Activated T-cell treated with anti-CD3 and anti-CD28 coated beads, Interleukin-2, amount 50 U/mL, for 72 hours (primary cell): Measurements from ENCODE around the gene CALHM5. TPM values are rescaled to one million over a fixed set of nuclear protein-coding genes. Genes with fewer than 3 reads are reported as not detected.

ENCODE experiments used
- ATAC-seq, 2 donors: fragments of 150-1000 bp; cut with Tn5 transposase; replicated peaks in 1 of 2; 2 replicates each; pipeline ENCODE4 v1.10.0; 2021; ENCODE audit warnings: moderate library complexity in 2 of 2, mild to moderate bottlenecking in 1 of 2
- DNase-seq, 2 donors: peaks; one replicate each; pipeline ENCODE4 v3.0.0; 2021 to 2022; ENCODE audit warnings: mixed read lengths in 1 of 2
- H3K27ac Mint-ChIP-seq: one replicate; pipeline ENCODE4 v1.8.0; 2022; ENCODE audit warnings: mild to moderate bottlenecking, moderate library complexity, mixed read lengths
- H3K27me3 Mint-ChIP-seq: one replicate; pipeline ENCODE4 v1.8.0; 2022; ENCODE audit warnings: low read depth, mixed read lengths
- H3K36me3 Mint-ChIP-seq, 2 donors: one replicate each; pipeline ENCODE4 v1.8.0; 2022; ENCODE audit warnings: mixed read lengths in 2 of 2, mild to moderate bottlenecking in 1 of 2; ENCODE audit not compliant: insufficient read depth in 2 of 2
- H3K4me1 Mint-ChIP-seq: one replicate; pipeline ENCODE4 v1.8.0; 2022; ENCODE audit warnings: low read depth, mixed read lengths
- H3K4me3 Mint-ChIP-seq, 2 donors: one replicate each; pipeline ENCODE4 v1.8.0; 2022; ENCODE audit warnings: mild to moderate bottlenecking in 2 of 2, mixed read lengths in 2 of 2, moderate library complexity in 2 of 2
- H3K9me3 Mint-ChIP-seq, 2 donors: one replicate each; pipeline ENCODE4 v1.8.0; 2022; ENCODE audit warnings: mixed read lengths in 2 of 2
- total RNA-seq, 2 donors: library from RNA; stranded (reverse); gene quantifications; one replicate each; pipeline ENCODE4 v1.2.3, GENCODE V29; 2022

CALHM5 gene
- total RNA-seq, 2 donors from 2014 or later = not detected

DNA sequence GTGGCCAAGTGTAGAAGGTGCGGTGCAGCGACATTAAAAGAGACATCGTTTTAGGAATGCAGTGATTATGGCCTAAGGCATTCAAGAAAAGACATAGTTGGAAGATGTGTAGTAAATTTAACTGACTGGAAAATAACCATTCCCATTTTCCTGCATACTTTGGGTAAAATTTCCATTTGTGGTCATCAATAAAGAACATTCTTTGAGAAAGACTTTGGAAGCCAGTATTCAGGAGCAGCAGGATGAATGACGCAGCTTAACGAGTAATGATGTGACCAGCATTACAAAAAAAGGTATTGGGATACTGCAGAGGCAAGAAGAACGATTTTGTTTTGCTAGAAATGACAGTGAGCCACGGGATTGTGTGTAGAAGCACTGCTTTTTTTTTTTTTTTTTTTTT is 52.9 kb downstream of the CALHM5 start:
- H3K9me3 Mint-ChIP-seq = no peaks in the 10 kb centered on the region
- H3K4me1 Mint-ChIP-seq = peaks cover 8% of the 10 kb centered on the region
- no peak for DNase-seq
- H3K4me3 Mint-ChIP-seq = peak overlapping the region; percentile 61 to 65
- no peak overlapping the region for H3K27ac Mint-ChIP-seq
- H3K27me3 Mint-ChIP-seq = peaks cover 22% of the 10 kb centered on the region
- no peaks in the 10 kb centered on the region for H3K36me3 Mint-ChIP-seq
- ATAC-seq = no peak

DNA sequence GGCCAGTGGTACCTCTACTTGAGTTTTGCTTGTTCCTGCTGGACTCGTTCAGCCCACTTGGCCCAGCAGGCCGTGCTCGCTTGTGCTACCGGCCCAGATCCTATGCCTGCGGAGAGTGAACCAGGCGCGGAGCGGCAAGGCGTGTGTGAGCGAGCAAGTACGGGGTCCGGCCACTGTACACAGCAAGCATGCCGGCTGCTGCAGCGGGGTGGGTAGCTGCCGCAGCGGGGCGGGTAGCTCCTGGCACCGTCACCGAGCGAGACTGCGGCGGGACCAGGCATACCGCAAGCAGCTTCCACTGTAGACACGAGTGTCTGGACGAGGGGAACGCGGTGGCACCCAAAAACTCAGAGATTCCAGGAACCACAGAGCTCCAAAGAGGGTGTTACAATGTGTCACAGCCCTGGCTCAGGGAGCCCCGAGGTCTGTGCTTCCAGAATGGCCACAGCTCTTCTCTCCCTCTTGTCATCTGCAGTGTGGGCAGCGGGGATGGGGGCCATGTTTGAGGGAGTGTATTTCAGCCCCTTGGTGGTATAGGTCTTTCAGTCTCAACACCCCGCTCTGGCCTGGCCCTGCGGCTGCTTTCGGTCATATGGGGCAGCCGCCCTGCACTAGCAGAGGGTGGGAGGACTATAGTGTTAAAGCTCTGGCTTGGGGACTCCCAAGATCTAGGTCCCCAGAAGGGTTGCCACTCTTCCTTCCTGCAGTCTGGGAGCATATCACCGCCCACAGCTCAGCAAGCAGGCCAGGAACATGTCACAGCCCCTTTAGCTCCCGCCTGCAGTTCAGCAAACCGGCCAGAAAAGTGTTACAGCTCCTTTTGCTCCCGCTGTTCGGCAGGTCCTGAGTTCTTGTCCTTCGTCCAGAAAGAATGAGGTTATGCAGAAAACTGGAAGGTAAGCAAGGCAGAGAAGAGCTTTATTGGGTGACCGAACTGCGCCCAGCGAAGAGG is 53.8 kb downstream of the CALHM5 start:
- Mint-ChIP-seq H3K36me3 (no peaks in the 10 kb centered on the region), H3K27me3 (peaks cover 22% of the 10 kb centered on the region), H3K4me1 (peaks cover 16% of the 10 kb centered on the region), H3K9me3 (no peaks in the 10 kb centered on the region), H3K27ac (no peak overlapping the region), H3K4me3 (peak overlapping the region; percentile 61 to 65)
- ATAC-seq (peak; percentile 73 to 76), DNase-seq (peak; percentile 18 to 35)

DNA sequence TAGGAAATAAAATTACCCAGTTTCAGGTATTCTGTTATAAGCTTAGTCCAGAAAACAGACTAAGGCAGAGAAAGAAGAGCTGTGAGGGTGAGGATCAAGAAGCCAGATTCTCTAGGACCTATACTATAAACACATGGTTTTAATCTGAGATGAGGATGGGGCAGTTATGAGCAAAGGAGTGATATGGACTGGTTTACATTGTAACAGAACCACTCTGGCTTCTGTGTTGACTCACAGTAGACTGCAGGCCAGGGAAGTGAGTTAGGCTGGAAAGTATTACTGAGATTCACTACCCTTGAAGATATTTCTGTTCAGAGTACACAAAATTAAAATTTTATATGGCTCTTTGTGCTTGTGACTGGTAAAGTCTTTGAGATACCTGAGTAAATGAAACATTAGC is 56.7 kb downstream of the CALHM5 start:
- H3K27me3 Mint-ChIP-seq = peaks cover 11% of the 10 kb centered on the region
- no peak overlapping the region for H3K27ac Mint-ChIP-seq
- no peak for DNase-seq
- no peak overlapping the region for H3K4me3 Mint-ChIP-seq
- H3K36me3 Mint-ChIP-seq = peaks cover 0 to 3% of the 10 kb centered on the region in 2 donors
- H3K9me3 Mint-ChIP-seq = no peaks in the 10 kb centered on the region
- no peak for ATAC-seq
- peaks cover 31% of the 10 kb centered on the region for H3K4me1 Mint-ChIP-seq

- DNase-seq (no peak), ATAC-seq (no peak)
- peak overlapping the region; percentile 11 to 49 for H3K4me3 Mint-ChIP-seq
- H3K27ac Mint-ChIP-seq = peak overlapping the region; percentile 52
- H3K36me3 Mint-ChIP-seq = peaks cover 0 to 7% of the 10 kb centered on the region in 2 donors
- peaks cover 39% of the 10 kb centered on the region for H3K4me1 Mint-ChIP-seq
- H3K9me3 Mint-ChIP-seq = no peaks in the 10 kb centered on the region
- peaks cover 4% of the 10 kb centered on the region for H3K27me3 Mint-ChIP-seq
Measured at GRCh38 chr6:116568821-116569755, 57.6 kb downstream of the CALHM5 start.

GRCh38 chr6:116570856-116571682 is 59.6 kb downstream of the CALHM5 start, which contains the start of gene RWDD1:
Gene RWDD1 (plus strand): TSS chr6:116571504. CDS start chr6:116571583, 79 bp downstream.
- ATAC-seq = peak; percentile 95 to 97

DNA sequence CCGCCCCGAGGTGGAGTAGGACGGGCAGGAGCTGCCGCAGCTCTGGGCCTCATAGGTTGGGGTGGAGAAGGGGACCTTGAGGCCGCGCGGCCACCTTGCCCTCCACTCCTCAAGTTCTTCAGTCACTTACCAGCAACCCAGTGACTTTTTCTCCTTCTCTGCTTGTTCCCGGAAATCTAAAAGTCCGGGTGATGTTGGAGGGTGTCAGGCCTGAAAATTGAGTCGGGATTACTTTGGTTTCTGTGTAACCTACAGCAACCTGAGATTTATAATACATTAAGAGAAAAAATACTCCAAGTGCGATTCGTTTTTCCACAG is 60.2 kb downstream of the CALHM5 start:
- DNase-seq (no peak), ATAC-seq (no peak)
- Mint-ChIP-seq H3K36me3 (peaks cover 3 to 15% of the 10 kb centered on the region in 2 donors), H3K4me1 (peaks cover 48% of the 10 kb centered on the region), H3K4me3 (peak overlapping the region; percentile 100), H3K27me3 (no peaks in the 10 kb centered on the region), H3K9me3 (no peaks in the 10 kb centered on the region), H3K27ac (peak overlapping the region; percentile 100)

More at GRCh38 chr6:116570856-116571682, 59.6 kb downstream of the CALHM5 start, which contains the start of gene RWDD1:
- Mint-ChIP-seq H3K27ac (peak within 1 kb of the TSS; percentile 100), H3K4me3 (peak within 1 kb of the TSS; percentile 100), H3K27me3 (no peaks in the 10 kb centered on the region), H3K36me3 (peaks cover 0 to 12% of the 10 kb centered on the region in 2 donors), H3K4me1 (peaks cover 43% of the 10 kb centered on the region), H3K9me3 (no peaks in the 10 kb centered on the region)
- peak; percentile 97 to 99 for DNase-seq

GRCh38 chr6:116572162-116572561 is 60.7 kb downstream of the CALHM5 start:
- peak; percentile 17 to 19 for DNase-seq
- Mint-ChIP-seq H3K27me3 (no peaks in the 10 kb centered on the region), H3K4me3 (peak overlapping the region; percentile 100), H3K9me3 (no peaks in the 10 kb centered on the region), H3K4me1 (peaks cover 49% of the 10 kb centered on the region), H3K36me3 (peaks cover 3 to 15% of the 10 kb centered on the region in 2 donors), H3K27ac (peak overlapping the region; percentile 100)
- no peak for ATAC-seq

Other genes starting within 250 kb of the CALHM5 start
- 10 to 100 TPM; 43.2 to 55.0 TPM for gene TSPYL1, start 231.7 kb upstream of the CALHM5 start, total RNA-seq
- gene DSE, start 140.7 kb upstream of the CALHM5 start, total RNA-seq = 10 to 100 TPM in 1 of 2 donors, 1 to 10 TPM in 1; 8.5 to 15.1 TPM
- gene CALHM6, start 50.3 kb upstream of the CALHM5 start, total RNA-seq = 1 to 10 TPM; 5.3 to 6.0 TPM
- not detected for gene TRAPPC3L, start 34.0 kb downstream of the CALHM5 start, total RNA-seq
- not detected for gene CALHM4, start 42.1 kb downstream of the CALHM5 start, total RNA-seq
- 10 to 100 TPM; 42.4 to 46.6 TPM for gene RWDD1, start 59.9 kb downstream of the CALHM5 start, total RNA-seq
- under 1 TPM; 0.09 to 0.17 TPM for gene RSPH4A, start 104.8 kb downstream of the CALHM5 start, total RNA-seq
- 10 to 100 TPM; 23.1 to 25.1 TPM for gene ZUP1, start 157.1 kb downstream of the CALHM5 start, total RNA-seq
- gene KPNA5, start 169.6 kb downstream of the CALHM5 start, total RNA-seq = 10 to 100 TPM; 12.2 to 17.6 TPM